ENCODE data around the gene POU4F2.

DNA sequence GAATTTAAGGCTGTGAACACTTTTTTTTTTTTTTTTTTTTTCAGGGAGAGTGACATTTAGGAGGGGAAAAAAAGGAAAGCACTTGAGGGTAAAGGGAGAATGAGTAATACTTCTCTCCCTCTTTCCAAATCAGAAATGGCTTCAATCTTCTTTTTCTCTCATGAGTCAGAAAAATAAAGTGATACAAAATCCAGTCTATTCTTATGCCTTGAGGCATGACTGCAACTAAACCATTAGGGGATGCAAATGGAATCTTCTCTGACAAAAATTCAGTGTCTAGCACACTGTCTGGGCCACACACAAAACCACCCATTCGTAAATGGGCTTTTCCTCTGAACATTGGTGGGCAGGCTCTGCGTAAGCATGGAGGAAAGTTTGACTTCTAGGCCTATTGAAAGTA, 46.7 kb upstream of the POU4F2 start:
- TF ChIP-seq EZH2phosphoT487 (IDR thresholded peaks at IDR 0.05; ENCODE audit: low read depth, severe bottlenecking, unreplicated experiment) = no peak
- TF ChIP-seq, protein P1, sequence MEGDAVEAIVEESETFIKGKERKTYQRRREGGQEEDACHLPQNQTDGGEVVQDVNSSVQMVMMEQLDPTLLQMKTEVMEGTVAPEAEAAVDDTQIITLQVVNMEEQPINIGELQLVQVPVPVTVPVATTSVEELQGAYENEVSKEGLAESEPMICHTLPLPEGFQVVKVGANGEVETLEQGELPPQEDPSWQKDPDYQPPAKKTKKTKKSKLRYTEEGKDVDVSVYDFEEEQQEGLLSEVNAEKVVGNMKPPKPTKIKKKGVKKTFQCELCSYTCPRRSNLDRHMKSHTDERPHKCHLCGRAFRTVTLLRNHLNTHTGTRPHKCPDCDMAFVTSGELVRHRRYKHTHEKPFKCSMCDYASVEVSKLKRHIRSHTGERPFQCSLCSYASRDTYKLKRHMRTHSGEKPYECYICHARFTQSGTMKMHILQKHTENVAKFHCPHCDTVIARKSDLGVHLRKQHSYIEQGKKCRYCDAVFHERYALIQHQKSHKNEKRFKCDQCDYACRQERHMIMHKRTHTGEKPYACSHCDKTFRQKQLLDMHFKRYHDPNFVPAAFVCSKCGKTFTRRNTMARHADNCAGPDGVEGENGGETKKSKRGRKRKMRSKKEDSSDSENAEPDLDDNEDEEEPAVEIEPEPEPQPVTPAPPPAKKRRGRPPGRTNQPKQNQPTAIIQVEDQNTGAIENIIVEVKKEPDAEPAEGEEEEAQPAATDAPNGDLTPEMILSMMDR (IDR thresholded peaks at IDR 0.05; ENCODE audit: poor library complexity) = no peak

Measured in hepatocyte (in vitro differentiated cells).